OCI-LY3 (cell line): ENCODE data around the gene ZNF202.

Source experiments
- H2AFZ ChIP-seq: fragments of 200-600, 300-600 bp; shearing (Covaris generic); 2 replicates; pipeline ENCODE4 v1.6.0; 2014; ENCODE audit warnings: antibody characterized with exemption, low read depth, low read length
- H3K27ac ChIP-seq: fragments of 200-600, 300-600 bp; sonication (generic); 2 replicates; pipeline ENCODE4 v1.5.1; 2014; ENCODE audit warnings: mild to moderate bottlenecking, low read length, moderate library complexity, mixed read lengths
- H3K27me3 ChIP-seq: fragments of 200-600, 300-600 bp; sonication (generic); 2 replicates; pipeline ENCODE4 v1.6.1; 2014; ENCODE audit warnings: low read depth, low read length, mixed read lengths
- H3K36me3 ChIP-seq: fragments of 200-600, 300-600 bp; sonication (generic); replicated peaks from 2 replicates; pipeline ENCODE3; 2014; ENCODE audit warnings: low read depth, low read length, mixed read lengths
- H3K4me1 ChIP-seq: fragments of 300-600, 200-600 bp; sonication (generic); 2 replicates; pipeline ENCODE4 v1.6.1; 2014; ENCODE audit warnings: low read length, mixed read lengths
- H3K4me2 ChIP-seq: fragments of 200-600, 300-600 bp; sonication (generic); 2 replicates; pipeline ENCODE4 v1.6.1; 2014; ENCODE audit warnings: low read length, mixed read lengths
- H3K4me3 ChIP-seq: fragments of 300-600, 200-600 bp; sonication (generic); 2 replicates; pipeline ENCODE4 v1.5.1; 2014; ENCODE audit warnings: antibody characterized with exemption, mild to moderate bottlenecking, low read length, moderate library complexity
- H3K79me2 ChIP-seq: fragments of 300-600, 200-600 bp; shearing (Covaris generic); 2 replicates; pipeline ENCODE4 v1.6.1; 2014; ENCODE audit warnings: mild to moderate bottlenecking, low read length, mixed read lengths
- H3K9ac ChIP-seq: fragments of 300-600, 200-600 bp; shearing (Covaris generic); 2 replicates; pipeline ENCODE4 v1.6.0; 2014; ENCODE audit warnings: mild to moderate bottlenecking, low read length, moderate library complexity
- H3K9me3 ChIP-seq: fragments of 200-600, 300-600 bp; shearing (Covaris generic); 2 replicates; pipeline ENCODE4 v1.6.1; 2014; ENCODE audit warnings: low read length, mixed read lengths; ENCODE audit not compliant: insufficient read depth
- H4K20me1 ChIP-seq: fragments of 200-600, 300-600 bp; sonication (generic); 2 replicates; pipeline ENCODE4 v1.6.1; 2016; ENCODE audit warnings: low read length, mixed read lengths; ENCODE audit not compliant: insufficient read depth
- EZH2phosphoT487 ChIP-seq: fragments of 200-600 bp; shearing (Covaris generic); IDR thresholded peaks from 2 replicates; pipeline ENCODE4 v1.6.1; 2018; ENCODE audit warnings: antibody characterized with exemption, mixed run types, low read depth
- TF ChIP-seq, protein P1 (sequence below): fragments of 200-600, 300-600 bp; sonication (generic); IDR thresholded peaks from 2 replicates; pipeline ENCODE4 v1.5.1; 2014; ENCODE audit warnings: antibody characterized with exemption, low read length, low read depth

Gene ZNF202

DNA sequence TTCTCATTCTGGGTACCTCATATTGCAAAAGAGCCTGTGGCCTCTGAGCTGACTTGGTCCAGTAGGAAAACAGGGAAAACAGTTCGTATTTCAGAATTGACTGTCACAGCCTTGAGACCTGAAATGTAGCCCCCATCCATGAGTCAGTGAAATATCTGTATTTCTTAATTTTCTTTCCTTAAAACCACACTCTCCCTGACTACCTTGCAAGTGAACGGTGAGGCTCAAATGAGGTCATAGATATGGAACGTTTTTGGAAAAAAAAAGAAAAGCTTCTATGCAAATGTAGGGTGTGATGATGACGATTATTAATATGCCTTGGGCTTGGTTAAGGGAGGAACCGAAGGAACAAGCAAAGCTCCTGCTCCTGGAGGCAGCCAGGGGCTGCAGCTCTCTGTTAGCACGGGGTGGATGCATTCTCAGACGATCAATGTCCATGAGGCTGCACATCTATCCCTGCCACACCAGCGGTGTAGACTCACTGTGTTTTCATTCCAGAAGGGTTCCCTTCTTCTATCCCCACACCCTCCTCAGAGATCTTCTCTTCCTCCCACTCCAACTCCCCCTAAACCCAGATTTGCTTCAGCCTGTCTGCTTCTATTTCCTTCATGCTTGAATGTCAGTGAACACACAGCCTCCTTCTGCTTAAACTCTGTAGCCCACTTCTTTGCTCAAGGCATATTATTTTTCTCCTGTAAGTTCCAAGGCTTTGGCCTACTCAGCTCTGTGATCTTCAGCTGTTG, 57.9 kb downstream of the ZNF202 start:
- TF ChIP-seq, protein P1, sequence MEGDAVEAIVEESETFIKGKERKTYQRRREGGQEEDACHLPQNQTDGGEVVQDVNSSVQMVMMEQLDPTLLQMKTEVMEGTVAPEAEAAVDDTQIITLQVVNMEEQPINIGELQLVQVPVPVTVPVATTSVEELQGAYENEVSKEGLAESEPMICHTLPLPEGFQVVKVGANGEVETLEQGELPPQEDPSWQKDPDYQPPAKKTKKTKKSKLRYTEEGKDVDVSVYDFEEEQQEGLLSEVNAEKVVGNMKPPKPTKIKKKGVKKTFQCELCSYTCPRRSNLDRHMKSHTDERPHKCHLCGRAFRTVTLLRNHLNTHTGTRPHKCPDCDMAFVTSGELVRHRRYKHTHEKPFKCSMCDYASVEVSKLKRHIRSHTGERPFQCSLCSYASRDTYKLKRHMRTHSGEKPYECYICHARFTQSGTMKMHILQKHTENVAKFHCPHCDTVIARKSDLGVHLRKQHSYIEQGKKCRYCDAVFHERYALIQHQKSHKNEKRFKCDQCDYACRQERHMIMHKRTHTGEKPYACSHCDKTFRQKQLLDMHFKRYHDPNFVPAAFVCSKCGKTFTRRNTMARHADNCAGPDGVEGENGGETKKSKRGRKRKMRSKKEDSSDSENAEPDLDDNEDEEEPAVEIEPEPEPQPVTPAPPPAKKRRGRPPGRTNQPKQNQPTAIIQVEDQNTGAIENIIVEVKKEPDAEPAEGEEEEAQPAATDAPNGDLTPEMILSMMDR: no peak
- TF ChIP-seq EZH2phosphoT487: no peak
- Histone ChIP-seq H3K27ac (no peak overlapping the region), H2AFZ (no peak overlapping the region), H3K4me2 (peak overlapping the region; percentile 17; the same call in 1 of the 2 replicates), H3K9ac (no peak overlapping the region), H3K36me3 (no peaks in the 10 kb centered on the region), H3K9me3 (no peaks in the 10 kb centered on the region), H4K20me1 (no peaks in the 10 kb centered on the region), H3K4me3 (no peak overlapping the region), H3K79me2 (no peaks in the 10 kb centered on the region), H3K27me3 (peaks cover 31% of the 10 kb centered on the region; the same call in 1 of the 2 replicates), H3K4me1 (no peaks in the 10 kb centered on the region)

- H3K9ac ChIP-seq: no peak overlapping the region
- H3K79me2 ChIP-seq: no peaks in the 10 kb centered on the region
- H3K4me3 ChIP-seq: no peak overlapping the region
- no peaks in the 10 kb centered on the region for H3K9me3 ChIP-seq
- no peak for TF ChIP-seq EZH2phosphoT487
- TF ChIP-seq, protein P1: no peak
- no peak overlapping the region for H3K27ac ChIP-seq
- no peaks in the 10 kb centered on the region for H3K36me3 ChIP-seq
- H3K4me1 ChIP-seq: no peaks in the 10 kb centered on the region
- H3K27me3 ChIP-seq: peaks cover 30% of the 10 kb centered on the region; the same call in 1 of the 2 replicates
- no peaks in the 10 kb centered on the region for H4K20me1 ChIP-seq
- no peak overlapping the region for H2AFZ ChIP-seq
- H3K4me2 ChIP-seq: peak overlapping the region; percentile 17; the same call in 1 of the 2 replicates
These were observed 58.6 kb downstream of the ZNF202 start for GRCh38 chr11:123682696-123683410.

DNA sequence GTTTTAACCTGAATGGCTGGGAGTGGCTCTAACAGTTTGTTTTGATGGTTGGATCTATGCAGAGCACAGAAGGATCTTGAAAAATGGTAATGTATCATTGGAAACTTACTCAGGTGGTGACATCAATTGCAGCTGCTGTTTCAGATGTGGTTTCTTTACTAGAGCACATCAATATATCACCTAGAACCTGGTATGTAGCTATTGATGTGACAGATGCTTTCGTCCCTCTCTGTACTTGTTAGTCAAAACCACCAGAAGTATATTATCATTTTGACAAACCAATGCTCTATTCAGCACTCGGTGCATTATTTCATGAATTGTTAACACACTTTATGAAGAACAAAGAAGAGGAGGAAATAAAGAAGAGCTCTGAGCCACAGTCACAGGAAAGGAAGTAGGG, 60.4 kb downstream of the ZNF202 start:
- H3K9ac ChIP-seq: no peak overlapping the region
- H4K20me1 ChIP-seq: no peaks in the 10 kb centered on the region
- H3K9me3 ChIP-seq: no peaks in the 10 kb centered on the region
- H3K4me1 ChIP-seq: no peaks in the 10 kb centered on the region
- H3K4me2 ChIP-seq: no peak overlapping the region
- TF ChIP-seq, protein P1: no peak
- TF ChIP-seq EZH2phosphoT487: no peak
- no peak overlapping the region for H3K27ac ChIP-seq
- no peak overlapping the region for H2AFZ ChIP-seq
- no peaks in the 10 kb centered on the region for H3K79me2 ChIP-seq
- H3K27me3 ChIP-seq: peaks cover 17% of the 10 kb centered on the region; the same call in 1 of the 2 replicates
- no peak overlapping the region for H3K4me3 ChIP-seq
- no peaks in the 10 kb centered on the region for H3K36me3 ChIP-seq

GRCh38 chr11:123678246-123678645, 63.2 kb downstream of the ZNF202 start:
- no peak overlapping the region for H3K27ac ChIP-seq
- H3K9ac ChIP-seq: no peak overlapping the region
- TF ChIP-seq, protein P1: no peak
- TF ChIP-seq EZH2phosphoT487: no peak
- no peaks in the 10 kb centered on the region for H3K4me1 ChIP-seq
- H4K20me1 ChIP-seq: no peaks in the 10 kb centered on the region
- no peak overlapping the region for H3K4me2 ChIP-seq
- H3K79me2 ChIP-seq: no peaks in the 10 kb centered on the region
- H2AFZ ChIP-seq: no peak overlapping the region
- H3K4me3 ChIP-seq: no peak overlapping the region
- 0 out of 2 replicates have a peak, but pooled peaks cover 7% of the 10 kb centered on the region for H3K27me3 ChIP-seq
- no peaks in the 10 kb centered on the region for H3K36me3 ChIP-seq
- no peaks in the 10 kb centered on the region for H3K9me3 ChIP-seq
